H1 (cell line): Measurements from ENCODE around the gene RTF2.

ENCODE experiments used
- EZH2 ChIP-seq: fragments of 200-600 bp; sonication (generic); IDR thresholded peaks from 2 replicates; pipeline ENCODE4 v1.7.1; 2012; ENCODE audit warnings: low read depth, mild to moderate bottlenecking, moderate library complexity, low read length, inconsistent platforms; ENCODE audit not compliant: severe bottlenecking
- TAF1 ChIP-seq: IDR thresholded peaks from 2 replicates; pipeline ENCODE4 v1.6.1; 2011; ENCODE audit warnings: mild to moderate bottlenecking, low read depth, low read length
- TF ChIP-seq, protein P1 (sequence below): IDR thresholded peaks from 2 replicates; pipeline ENCODE4 v1.6.1; 2011; ENCODE audit warnings: low read depth, mild to moderate bottlenecking, low read length; ENCODE audit not compliant: insufficient read depth

DNA sequence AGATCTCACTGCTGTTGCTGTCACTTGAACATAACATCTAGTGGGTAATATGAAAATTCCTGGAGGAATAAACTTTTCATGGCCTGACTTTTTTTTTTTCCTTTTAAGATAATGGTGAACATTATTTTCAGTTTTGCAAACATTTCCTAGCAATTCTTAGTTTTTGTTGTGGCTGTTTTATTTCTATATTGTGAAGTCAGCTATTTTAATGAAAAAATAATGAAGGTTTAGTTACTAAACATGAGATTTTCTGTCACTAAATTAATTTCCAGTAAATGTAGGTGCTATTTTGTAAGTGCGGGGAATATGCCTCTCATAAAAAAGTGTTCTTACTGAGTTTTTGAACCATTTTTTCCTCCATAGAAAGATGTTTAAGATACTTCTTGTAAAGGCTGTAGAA, 32.7 kb downstream of the RTF2 start:
- TF ChIP-seq EZH2 (no peak), TAF1 (no peak)
- TF ChIP-seq, protein P1, sequence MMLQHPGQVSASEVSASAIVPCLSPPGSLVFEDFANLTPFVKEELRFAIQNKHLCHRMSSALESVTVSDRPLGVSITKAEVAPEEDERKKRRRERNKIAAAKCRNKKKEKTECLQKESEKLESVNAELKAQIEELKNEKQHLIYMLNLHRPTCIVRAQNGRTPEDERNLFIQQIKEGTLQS: no peak
